HCT116 (cell line): Measurements from ENCODE around the gene PPM1F.
"Not testable (repeated sequence)": the region's sequence is repeated elsewhere in the genome, so short reads cannot be mapped to it uniquely, and the experiment has no call there.

Experiments
- YY1 ChIP-seq: IDR thresholded peaks from 2 replicates; pipeline ENCODE4 v1.6.1; 2011; ENCODE audit warnings: low read length, low read depth, moderate library complexity, mild to moderate bottlenecking; ENCODE audit not compliant: insufficient replicate concordance; ENCODE audit errors: extremely low read depth
- TF ChIP-seq, protein P1 (sequence below), 3 experiments: fragments of 200-600 bp in 1 of 3; sonication (generic) in 1 of 3; IDR thresholded peaks in 2 of 3; conservative IDR thresholded peaks in 1 of 3; 2 replicates each; pipeline ENCODE4 v1.5.1; 2012 to 2017; ENCODE audit warnings: low read depth in 2 of 3, low read length in 2 of 3, antibody characterized with exemption in 1 of 3, borderline replicate concordance in 1 of 3, control low read depth in 1 of 3, mild to moderate bottlenecking in 1 of 3, mixed read lengths in 1 of 3, mixed run types in 1 of 3, moderate library complexity in 1 of 3; ENCODE audit not compliant: insufficient read depth in 1 of 3

DNA sequence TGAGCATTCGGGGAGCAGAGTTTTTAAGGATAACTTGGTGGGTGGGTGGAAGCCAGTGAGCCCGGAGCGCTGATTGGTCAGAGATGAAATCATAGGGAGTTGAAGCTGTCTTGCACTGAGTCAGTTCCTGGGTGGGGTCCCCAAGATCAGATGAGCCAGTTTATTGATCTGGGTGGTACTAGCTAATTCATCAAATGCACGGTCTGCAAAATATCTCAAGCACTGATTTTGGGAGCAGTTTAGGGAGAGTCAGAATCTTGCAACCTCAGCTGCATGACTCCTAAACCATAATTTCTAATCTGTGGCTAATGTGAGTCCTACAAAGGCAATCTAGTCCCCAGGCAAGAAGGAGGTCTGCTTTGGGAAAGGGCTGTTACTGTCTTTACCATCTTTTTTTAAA, 42.3 kb downstream of the PPM1F start:
- TF ChIP-seq, protein P1, sequence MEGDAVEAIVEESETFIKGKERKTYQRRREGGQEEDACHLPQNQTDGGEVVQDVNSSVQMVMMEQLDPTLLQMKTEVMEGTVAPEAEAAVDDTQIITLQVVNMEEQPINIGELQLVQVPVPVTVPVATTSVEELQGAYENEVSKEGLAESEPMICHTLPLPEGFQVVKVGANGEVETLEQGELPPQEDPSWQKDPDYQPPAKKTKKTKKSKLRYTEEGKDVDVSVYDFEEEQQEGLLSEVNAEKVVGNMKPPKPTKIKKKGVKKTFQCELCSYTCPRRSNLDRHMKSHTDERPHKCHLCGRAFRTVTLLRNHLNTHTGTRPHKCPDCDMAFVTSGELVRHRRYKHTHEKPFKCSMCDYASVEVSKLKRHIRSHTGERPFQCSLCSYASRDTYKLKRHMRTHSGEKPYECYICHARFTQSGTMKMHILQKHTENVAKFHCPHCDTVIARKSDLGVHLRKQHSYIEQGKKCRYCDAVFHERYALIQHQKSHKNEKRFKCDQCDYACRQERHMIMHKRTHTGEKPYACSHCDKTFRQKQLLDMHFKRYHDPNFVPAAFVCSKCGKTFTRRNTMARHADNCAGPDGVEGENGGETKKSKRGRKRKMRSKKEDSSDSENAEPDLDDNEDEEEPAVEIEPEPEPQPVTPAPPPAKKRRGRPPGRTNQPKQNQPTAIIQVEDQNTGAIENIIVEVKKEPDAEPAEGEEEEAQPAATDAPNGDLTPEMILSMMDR (IDR thresholded peaks at IDR 0.05 in 2 of 3, conservative IDR thresholded peaks at IDR 0.05 in 1 of 3; ENCODE audit: borderline replicate concordance in 1 of 3, insufficient read depth in 1 of 3, low read depth in 2 of 3, low read length in 2 of 3): not testable (repeated sequence)
- TF ChIP-seq YY1: not testable (repeated sequence)
